HepG2 (cell line): ENCODE results near the gene TCN1.

Experiments used
- CTCF ChIP-seq: sonication (generic); formaldehyde crosslinking; IDR thresholded peaks from 2 replicates; pipeline ENCODE4 v1.5.0; 2020; ENCODE audit warnings: mild to moderate bottlenecking, missing genetic modification reagents, moderate library complexity
- MIER2 ChIP-seq: IDR thresholded peaks from 2 replicates; pipeline ENCODE4 v1.6.1; 2016; ENCODE audit warnings: missing biosample characterization, missing genetic modification reagents
- NFE2 ChIP-seq: sonication (generic); formaldehyde crosslinking; IDR thresholded peaks from 2 replicates; pipeline ENCODE4 v1.4.0; 2020; ENCODE audit warnings: missing genetic modification reagents
- PCBP2 ChIP-seq: fragments of 200-400 bp; formaldehyde crosslinking; optimal IDR thresholded peaks from 2 replicates; pipeline ENCODE3; 2018; ENCODE audit warnings: low read length, low read depth; ENCODE audit not compliant: poor library complexity, severe bottlenecking
- ZNF629 ChIP-seq: sonication (generic); formaldehyde crosslinking; conservative IDR thresholded peaks from 2 replicates; pipeline ENCODE4 v1.5.0; 2020; ENCODE audit warnings: missing genetic modification reagents

- TF ChIP-seq ZNF629 (CRISPR knock-in tag) (no peak), PCBP2 (no peak), MIER2 (CRISPR knock-in tag) (no peak), NFE2 (no peak), CTCF (no peak)
These were observed 33.2 kb upstream of the TCN1 start for GRCh38 chr11:59899532-59899931.
